HL-60 (cell line): ENCODE data around the gene FRMPD2.

ENCODE experiments used
- POLR2AphosphoS5 ChIP-seq: IDR thresholded peaks from 2 replicates; pipeline ENCODE4 v1.6.1; 2012; ENCODE audit warnings: low read depth
- TF ChIP-seq, protein P1 (sequence below): IDR thresholded peaks from one replicate; pipeline ENCODE4 v1.5.1; 2011; ENCODE audit warnings: low read length, control low read depth, inconsistent platforms; ENCODE audit not compliant: insufficient read depth
- TF ChIP-seq, protein P2 (sequence below): IDR thresholded peaks from 2 replicates; pipeline ENCODE4 v1.6.1; 2012; ENCODE audit warnings: low read depth; ENCODE audit not compliant: insufficient replicate concordance

DNA sequence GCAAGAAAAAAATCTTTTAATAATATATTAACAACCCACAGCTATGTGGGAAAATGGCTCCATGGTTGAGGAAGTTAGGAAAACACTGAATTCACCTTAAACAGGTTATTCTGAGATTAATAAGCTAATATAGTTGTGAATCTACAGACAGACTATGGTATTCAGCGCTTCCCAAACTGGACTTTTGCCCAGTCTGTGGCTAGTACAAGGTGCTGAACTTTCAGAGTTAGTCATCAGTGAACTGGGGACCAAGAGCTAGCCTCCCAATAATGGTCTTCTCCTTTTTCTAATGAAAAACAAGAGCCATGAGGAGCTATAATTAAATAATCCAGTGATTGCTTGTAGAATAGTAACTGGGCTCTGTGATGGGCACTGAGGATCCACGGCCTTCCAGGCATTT is 65.3 kb downstream of the FRMPD2 start:
- TF ChIP-seq, protein P1, sequence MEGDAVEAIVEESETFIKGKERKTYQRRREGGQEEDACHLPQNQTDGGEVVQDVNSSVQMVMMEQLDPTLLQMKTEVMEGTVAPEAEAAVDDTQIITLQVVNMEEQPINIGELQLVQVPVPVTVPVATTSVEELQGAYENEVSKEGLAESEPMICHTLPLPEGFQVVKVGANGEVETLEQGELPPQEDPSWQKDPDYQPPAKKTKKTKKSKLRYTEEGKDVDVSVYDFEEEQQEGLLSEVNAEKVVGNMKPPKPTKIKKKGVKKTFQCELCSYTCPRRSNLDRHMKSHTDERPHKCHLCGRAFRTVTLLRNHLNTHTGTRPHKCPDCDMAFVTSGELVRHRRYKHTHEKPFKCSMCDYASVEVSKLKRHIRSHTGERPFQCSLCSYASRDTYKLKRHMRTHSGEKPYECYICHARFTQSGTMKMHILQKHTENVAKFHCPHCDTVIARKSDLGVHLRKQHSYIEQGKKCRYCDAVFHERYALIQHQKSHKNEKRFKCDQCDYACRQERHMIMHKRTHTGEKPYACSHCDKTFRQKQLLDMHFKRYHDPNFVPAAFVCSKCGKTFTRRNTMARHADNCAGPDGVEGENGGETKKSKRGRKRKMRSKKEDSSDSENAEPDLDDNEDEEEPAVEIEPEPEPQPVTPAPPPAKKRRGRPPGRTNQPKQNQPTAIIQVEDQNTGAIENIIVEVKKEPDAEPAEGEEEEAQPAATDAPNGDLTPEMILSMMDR = no peak
- TF ChIP-seq, protein P2, sequence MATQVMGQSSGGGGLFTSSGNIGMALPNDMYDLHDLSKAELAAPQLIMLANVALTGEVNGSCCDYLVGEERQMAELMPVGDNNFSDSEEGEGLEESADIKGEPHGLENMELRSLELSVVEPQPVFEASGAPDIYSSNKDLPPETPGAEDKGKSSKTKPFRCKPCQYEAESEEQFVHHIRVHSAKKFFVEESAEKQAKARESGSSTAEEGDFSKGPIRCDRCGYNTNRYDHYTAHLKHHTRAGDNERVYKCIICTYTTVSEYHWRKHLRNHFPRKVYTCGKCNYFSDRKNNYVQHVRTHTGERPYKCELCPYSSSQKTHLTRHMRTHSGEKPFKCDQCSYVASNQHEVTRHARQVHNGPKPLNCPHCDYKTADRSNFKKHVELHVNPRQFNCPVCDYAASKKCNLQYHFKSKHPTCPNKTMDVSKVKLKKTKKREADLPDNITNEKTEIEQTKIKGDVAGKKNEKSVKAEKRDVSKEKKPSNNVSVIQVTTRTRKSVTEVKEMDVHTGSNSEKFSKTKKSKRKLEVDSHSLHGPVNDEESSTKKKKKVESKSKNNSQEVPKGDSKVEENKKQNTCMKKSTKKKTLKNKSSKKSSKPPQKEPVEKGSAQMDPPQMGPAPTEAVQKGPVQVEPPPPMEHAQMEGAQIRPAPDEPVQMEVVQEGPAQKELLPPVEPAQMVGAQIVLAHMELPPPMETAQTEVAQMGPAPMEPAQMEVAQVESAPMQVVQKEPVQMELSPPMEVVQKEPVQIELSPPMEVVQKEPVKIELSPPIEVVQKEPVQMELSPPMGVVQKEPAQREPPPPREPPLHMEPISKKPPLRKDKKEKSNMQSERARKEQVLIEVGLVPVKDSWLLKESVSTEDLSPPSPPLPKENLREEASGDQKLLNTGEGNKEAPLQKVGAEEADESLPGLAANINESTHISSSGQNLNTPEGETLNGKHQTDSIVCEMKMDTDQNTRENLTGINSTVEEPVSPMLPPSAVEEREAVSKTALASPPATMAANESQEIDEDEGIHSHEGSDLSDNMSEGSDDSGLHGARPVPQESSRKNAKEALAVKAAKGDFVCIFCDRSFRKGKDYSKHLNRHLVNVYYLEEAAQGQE = no peak
- TF ChIP-seq POLR2AphosphoS5 = no peak
